PC-9 (cell line): ENCODE data around the gene NHLRC4.

Source experiments
- CTCF ChIP-seq: fragments of 200-600 bp; sonication (generic); conservative IDR thresholded peaks from 2 replicates; pipeline ENCODE4 v1.6.1; 2017; ENCODE audit warnings: mixed run types, antibody characterized with exemption, mild to moderate bottlenecking, moderate library complexity
- EZH2 ChIP-seq: fragments of 200-600 bp; sonication (generic); IDR thresholded peaks from 2 replicates; pipeline ENCODE4 v1.8.0; 2017; ENCODE audit warnings: antibody characterized with exemption, low read depth

GRCh38 chr16:549544-550263, 17.1 kb upstream of the NHLRC4 start:
- TF ChIP-seq CTCF (no peak), EZH2 (no peak)
